Sigmoid colon (tissue), 7 donors: ENCODE results near the gene CABP2. TPM values are rescaled to one million over a fixed set of nuclear protein-coding genes. Genes with fewer than 3 reads are reported as not detected.
"Not testable (repeated sequence)": the region's sequence is repeated elsewhere in the genome, so short reads cannot be mapped to it uniquely, and the experiment has no call there.

Source experiments
- DNase-seq: peaks from one replicate; pipeline ENCODE4 v3.0.0-alpha.2; 2019
- H3K27ac ChIP-seq, 4 donors: fragments of 200-600 bp; sonication (generic); one replicate each; pipeline ENCODE4 v1.5.1; 2016 to 2019; ENCODE audit warnings: mild to moderate bottlenecking in 1 of 4
- H3K27me3 ChIP-seq, 3 donors: fragments of 200-600 bp; sonication (generic); one replicate each; pipeline ENCODE4 v1.5.1; 2019; ENCODE audit warnings: mild to moderate bottlenecking in 1 of 3
- H3K36me3 ChIP-seq, 4 donors: fragments of 200-600 bp; sonication (generic); one replicate each; pipeline ENCODE4 v1.5.1; 2016 to 2019
- H3K4me1 ChIP-seq, 4 donors: fragments of 200-600 bp; sonication (generic); one replicate each; pipeline ENCODE4 v1.5.1; 2017 to 2019
- H3K4me3 ChIP-seq, 4 donors: fragments of 200-600 bp; sonication (generic); one replicate each; pipeline ENCODE4 v1.5.1; 2017 to 2019; ENCODE audit warnings: mild to moderate bottlenecking in 2 of 4, moderate library complexity in 1 of 4
- H3K9me3 ChIP-seq, 4 donors: fragments of 200-600 bp in 3 of 4; sonication (generic) in 3 of 4; one replicate each; pipeline versions ENCODE4 v1.5.1 to v1.6.1; 2013 to 2019
- EP300 ChIP-seq, 4 donors: sonication (generic); formaldehyde crosslinking; IDR thresholded peaks; one replicate each; pipeline ENCODE4 v1.6.1; 2017; ENCODE audit warnings: antibody characterized with exemption in 4 of 4
- POLR2A ChIP-seq, 2 donors: fragments of 450-650 bp; IDR thresholded peaks; one replicate each; pipeline ENCODE4 v1.6.1; 2016; ENCODE audit warnings: antibody characterized with exemption in 2 of 2, mild to moderate bottlenecking in 2 of 2, moderate library complexity in 2 of 2
- POLR2AphosphoS5 ChIP-seq, 4 donors: sonication (generic); formaldehyde crosslinking; IDR thresholded peaks; one replicate each; pipeline ENCODE4 v1.6.1; 2017; ENCODE audit warnings: antibody characterized with exemption in 4 of 4
- WGBS, 2 donors: extraction: QIAGEN DNeasy Blood & Tissue Kit; methylation state at CpG; one replicate each; pipeline ENCODE4 v1.1.7; 2013; 5-methylcytosine and 5-hydroxymethylcytosine counted together
- intact Hi-C: fragments of 100-400 bp; cut with DNase I; formaldehyde crosslinking; loops from one replicate; pipeline ENCODE4 v1.15.1; 2023
- polyA plus RNA-seq, 3 donors: library from polyadenylated mRNA; stranded (reverse); fragments of 200-250 nt; gene quantifications; one replicate each; pipeline ENCODE4 v1.2.3, GENCODE V29; 2013
- total RNA-seq, 4 donors: library from RNA; depleted of rRNA; stranded (reverse); fragments of >200 nt; gene quantifications; one replicate each; pipeline ENCODE4 v1.1.0, GENCODE V29; 2016
- TF ChIP-seq, protein P1 (sequence below), 4 experiments: fragments of 450-650 bp in 3 of 4; fragments of 200-600 bp in 1 of 4; IDR thresholded peaks; one replicate each; pipeline ENCODE4 v1.5.1; 2016 to 2019; ENCODE audit warnings: antibody characterized with exemption in 4 of 4, mild to moderate bottlenecking in 3 of 4, moderate library complexity in 2 of 4
- donor health status: healthy with polysubstance abuse.
- donor health status: Bipolar disorder and iron deficiency.
- donor health status: healthy.

The CABP2 gene
- total and polyA plus RNA-seq, 7 donors, result not detected

DNA sequence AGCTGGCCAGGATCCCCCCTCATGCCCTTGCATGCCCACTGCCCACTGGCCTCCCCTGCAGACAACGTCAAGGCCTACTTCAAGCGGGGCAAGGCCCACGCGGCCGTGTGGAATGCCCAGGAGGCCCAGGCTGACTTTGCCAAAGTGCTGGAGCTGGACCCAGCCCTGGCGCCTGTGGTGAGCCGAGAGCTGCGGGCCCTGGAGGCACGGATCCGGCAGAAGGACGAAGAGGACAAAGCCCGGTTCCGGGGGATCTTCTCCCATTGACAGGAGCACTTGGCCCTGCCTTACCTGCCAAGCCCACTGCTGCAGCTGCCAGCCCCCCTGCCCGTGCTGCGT, 32.5 kb downstream of the CABP2 start:
- no peak for DNase-seq
- H3K27me3 ChIP-seq, result no peaks in the 10 kb centered on the region
- TF ChIP-seq POLR2AphosphoS5 (IDR thresholded peaks at IDR 0.05), result no peak
- TF ChIP-seq POLR2A (IDR thresholded peaks at IDR 0.05), result no peak
- TF ChIP-seq, protein P1, sequence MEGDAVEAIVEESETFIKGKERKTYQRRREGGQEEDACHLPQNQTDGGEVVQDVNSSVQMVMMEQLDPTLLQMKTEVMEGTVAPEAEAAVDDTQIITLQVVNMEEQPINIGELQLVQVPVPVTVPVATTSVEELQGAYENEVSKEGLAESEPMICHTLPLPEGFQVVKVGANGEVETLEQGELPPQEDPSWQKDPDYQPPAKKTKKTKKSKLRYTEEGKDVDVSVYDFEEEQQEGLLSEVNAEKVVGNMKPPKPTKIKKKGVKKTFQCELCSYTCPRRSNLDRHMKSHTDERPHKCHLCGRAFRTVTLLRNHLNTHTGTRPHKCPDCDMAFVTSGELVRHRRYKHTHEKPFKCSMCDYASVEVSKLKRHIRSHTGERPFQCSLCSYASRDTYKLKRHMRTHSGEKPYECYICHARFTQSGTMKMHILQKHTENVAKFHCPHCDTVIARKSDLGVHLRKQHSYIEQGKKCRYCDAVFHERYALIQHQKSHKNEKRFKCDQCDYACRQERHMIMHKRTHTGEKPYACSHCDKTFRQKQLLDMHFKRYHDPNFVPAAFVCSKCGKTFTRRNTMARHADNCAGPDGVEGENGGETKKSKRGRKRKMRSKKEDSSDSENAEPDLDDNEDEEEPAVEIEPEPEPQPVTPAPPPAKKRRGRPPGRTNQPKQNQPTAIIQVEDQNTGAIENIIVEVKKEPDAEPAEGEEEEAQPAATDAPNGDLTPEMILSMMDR (IDR thresholded peaks at IDR 0.05), result no peak
- TF ChIP-seq EP300 (IDR thresholded peaks at IDR 0.05), result no peak
- intact Hi-C loops, result no loop called here
- no peaks in the 10 kb centered on the region for H3K9me3 ChIP-seq
- peaks cover 5 to 67% (median 13%) of the 10 kb centered on the region in 4 donors for H3K36me3 ChIP-seq
- H3K4me1 ChIP-seq, result peaks cover 0 to 6% (median 0%) of the 10 kb centered on the region in 4 donors
- WGBS, 2 donors, result 90 to 92% methylated on average over 15 of the region's 15 CpGs
- H3K4me3 ChIP-seq, result no peak overlapping the region
- H3K27ac ChIP-seq, result peak overlapping the region in 1 of 4 donors; percentile 42

DNA sequence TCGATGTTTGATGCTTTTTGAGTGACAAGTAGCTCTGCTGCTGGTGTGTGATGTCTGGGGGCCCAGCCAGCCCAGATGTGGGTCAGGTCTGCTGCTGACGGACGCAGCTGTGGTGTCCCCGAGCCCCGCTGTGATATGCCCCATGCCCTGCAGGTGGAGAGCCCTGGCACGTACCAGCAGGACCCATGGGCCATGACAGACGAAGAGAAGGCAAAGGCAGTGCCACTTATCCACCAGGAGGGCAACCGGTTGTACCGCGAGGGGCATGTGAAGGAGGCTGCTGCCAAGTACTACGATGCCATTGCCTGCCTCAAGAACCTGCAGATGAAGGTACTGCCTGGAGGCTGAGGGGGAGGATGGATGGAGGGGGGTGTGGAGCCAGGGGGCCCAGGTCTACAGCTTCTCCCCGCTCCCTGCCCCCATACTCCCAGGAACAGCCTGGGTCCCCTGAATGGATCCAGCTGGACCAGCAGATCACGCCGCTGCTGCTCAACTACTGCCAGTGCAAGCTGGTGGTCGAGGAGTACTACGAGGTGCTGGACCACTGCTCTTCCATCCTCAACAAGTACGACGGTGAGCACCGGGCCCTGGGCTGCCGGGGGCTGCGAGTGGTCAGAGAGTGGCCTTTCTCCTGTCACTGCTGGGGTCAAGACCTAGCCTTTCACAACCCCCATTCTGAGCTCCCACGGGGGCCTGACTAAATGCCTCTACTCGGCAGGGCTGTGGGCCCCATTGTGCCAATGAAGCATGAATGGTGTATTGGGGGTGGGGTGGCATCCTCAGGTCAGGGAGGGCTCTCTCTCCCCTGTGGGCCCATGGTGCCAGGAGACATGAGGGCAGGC, 33.1 kb downstream of the CABP2 start:
- H3K9me3 ChIP-seq, result no peaks in the 10 kb centered on the region
- H3K36me3 ChIP-seq, result peaks cover 5 to 67% (median 13%) of the 10 kb centered on the region in 4 donors
- DNase-seq, result no peak
- peaks cover 0 to 11% (median 2%) of the 10 kb centered on the region in 4 donors for H3K4me1 ChIP-seq
- H3K27ac ChIP-seq, result no peak overlapping the region
- H3K27me3 ChIP-seq, result no peaks in the 10 kb centered on the region
- WGBS, 2 donors, result 88 to 91% methylated on average over 23 of the region's 23 CpGs
- H3K4me3 ChIP-seq, result no peak overlapping the region
- no peak for TF ChIP-seq POLR2AphosphoS5 (IDR thresholded peaks at IDR 0.05)
- no peak for TF ChIP-seq POLR2A (IDR thresholded peaks at IDR 0.05)
- TF ChIP-seq, protein P1 (IDR thresholded peaks at IDR 0.05), result no peak
- TF ChIP-seq EP300 (IDR thresholded peaks at IDR 0.05), result no peak
- intact Hi-C loops, result no loop called here

DNA sequence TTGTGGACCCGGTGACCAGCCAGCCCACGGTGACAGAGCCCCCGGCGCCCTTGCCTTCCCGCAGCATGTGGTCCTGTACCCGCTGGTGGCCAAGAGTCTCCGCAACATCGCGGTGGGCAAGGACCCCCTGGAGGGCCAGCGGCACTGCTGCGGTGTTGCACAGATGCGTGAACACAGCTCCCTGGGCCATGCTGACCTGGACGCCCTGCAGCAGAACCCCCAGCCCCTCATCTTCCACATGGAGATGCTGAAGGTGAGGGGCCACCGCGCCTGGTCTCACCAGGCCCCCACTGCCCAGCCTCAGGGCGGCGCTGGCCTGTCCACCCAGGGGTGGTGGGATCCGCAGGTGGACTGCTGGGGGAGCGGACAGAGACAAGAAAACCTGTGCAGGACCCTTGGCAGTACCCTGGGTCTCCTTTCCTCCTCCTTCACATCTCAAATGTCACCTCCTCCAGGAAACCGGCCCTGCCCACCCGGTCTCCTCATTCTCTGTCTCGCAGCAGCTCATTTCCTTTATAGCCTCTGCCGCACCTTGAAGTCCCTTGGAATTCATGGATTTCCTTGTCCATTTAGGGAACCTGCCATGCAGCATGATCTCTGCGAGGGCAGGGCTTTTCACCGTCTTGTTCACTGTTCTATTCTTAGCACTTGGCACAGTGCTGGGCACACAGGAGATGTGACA, 33.9 kb downstream of the CABP2 start:
- TF ChIP-seq, protein P1 (IDR thresholded peaks at IDR 0.05), result no peak
- no peak for TF ChIP-seq EP300 (IDR thresholded peaks at IDR 0.05)
- TF ChIP-seq POLR2AphosphoS5 (IDR thresholded peaks at IDR 0.05), result no peak
- no peak for TF ChIP-seq POLR2A (IDR thresholded peaks at IDR 0.05)
- peaks cover 5 to 67% (median 13%) of the 10 kb centered on the region in 4 donors for H3K36me3 ChIP-seq
- no peak overlapping the region for H3K4me3 ChIP-seq
- no peak overlapping the region for H3K27ac ChIP-seq
- intact Hi-C loops, result no loop called here
- WGBS, 2 donors, result 71 to 86% methylated on average over 25 of the region's 25 CpGs
- no peaks in the 10 kb centered on the region for H3K27me3 ChIP-seq
- no peak for DNase-seq
- H3K4me1 ChIP-seq, result peaks cover 0 to 18% (median 10%) of the 10 kb centered on the region in 4 donors
- no peaks in the 10 kb centered on the region for H3K9me3 ChIP-seq

DNA sequence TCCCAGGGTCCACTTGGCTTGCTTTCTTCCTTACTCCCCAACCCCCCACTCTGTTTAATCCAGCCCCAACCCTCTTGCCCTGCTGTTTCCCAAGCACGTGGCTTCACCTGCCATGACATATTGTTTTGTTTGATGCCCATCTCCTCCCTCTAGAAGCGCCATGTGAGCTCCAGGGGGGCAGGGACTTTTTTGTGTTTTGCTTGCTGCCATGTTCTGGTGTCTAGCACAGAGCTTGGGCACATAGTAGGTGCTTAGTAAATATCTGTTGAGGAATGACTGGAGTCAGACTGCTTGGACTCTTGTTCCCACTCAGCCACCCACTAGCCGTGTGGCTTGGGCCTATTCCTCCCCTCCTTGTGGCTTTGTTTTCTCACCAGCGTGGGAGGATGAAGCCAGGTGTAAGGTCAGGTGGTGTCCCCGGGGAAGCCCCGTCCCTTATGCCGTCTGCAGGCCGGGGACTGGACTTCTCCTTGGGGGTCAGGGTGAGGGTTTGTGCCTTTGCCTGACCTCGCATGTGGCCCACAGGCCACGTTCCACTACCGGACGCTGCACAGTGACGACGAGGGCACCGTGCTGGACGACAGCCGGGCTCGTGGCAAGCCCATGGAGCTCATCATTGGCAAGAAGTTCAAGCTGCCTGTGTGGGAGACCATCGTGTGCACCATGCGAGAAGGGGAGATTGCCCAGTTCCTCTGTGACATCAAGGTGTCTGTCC, 36.6 kb downstream of the CABP2 start:
- 74 to 89% methylated on average over 20 of the region's 20 CpGs for WGBS, 2 donors
- DNase-seq, result no peak
- no peaks in the 10 kb centered on the region for H3K27me3 ChIP-seq
- TF ChIP-seq EP300 (IDR thresholded peaks at IDR 0.05) (no peak), POLR2A (IDR thresholded peaks at IDR 0.05) (no peak), POLR2AphosphoS5 (IDR thresholded peaks at IDR 0.05) (no peak)
- TF ChIP-seq, protein P1 (IDR thresholded peaks at IDR 0.05), result no peak
- peaks cover 5 to 46% (median 13%) of the 10 kb centered on the region in 4 donors for H3K36me3 ChIP-seq
- intact Hi-C loops, result no loop called here
- H3K27ac ChIP-seq, result no peak overlapping the region
- H3K4me3 ChIP-seq, result no peak overlapping the region
- H3K9me3 ChIP-seq, result no peaks in the 10 kb centered on the region
- H3K4me1 ChIP-seq, result peaks cover 0 to 37% (median 24%) of the 10 kb centered on the region in 4 donors

DNA sequence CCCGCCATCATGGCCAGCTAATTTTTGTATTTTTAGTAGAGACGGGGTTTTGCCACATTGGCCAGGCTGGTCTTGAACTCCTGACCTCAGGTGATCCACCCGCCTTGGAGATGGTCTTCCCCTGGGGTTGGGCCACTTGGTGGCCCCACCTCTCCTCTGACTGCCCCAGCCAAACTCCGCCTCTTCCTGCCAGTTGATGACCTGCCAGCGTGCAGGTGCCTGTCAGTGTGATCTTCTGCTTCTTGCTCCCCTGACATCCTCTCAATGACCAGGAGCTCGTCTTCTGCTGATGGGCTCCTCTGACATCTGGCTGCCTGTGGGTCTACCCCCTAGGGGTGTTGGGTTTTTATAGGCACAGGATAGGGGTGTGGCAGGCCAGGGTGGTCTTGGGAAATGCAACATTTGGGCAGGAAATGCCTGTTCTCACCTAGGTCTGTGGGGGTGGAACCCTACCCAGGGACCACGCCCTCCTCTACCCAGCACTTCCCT, 37.3 kb downstream of the CABP2 start:
- Histone ChIP-seq H3K36me3 (peaks cover 5 to 39% (median 13%) of the 10 kb centered on the region in 4 donors), H3K4me1 (peaks cover 0 to 37% (median 24%) of the 10 kb centered on the region in 4 donors)
- WGBS, 2 donors, result 64 to 75% methylated on average over 7 of the region's 7 CpGs
- H3K27me3 ChIP-seq, H3K9me3 ChIP-seq, DNase-seq, intact Hi-C loops, H3K27ac ChIP-seq, H3K4me3 ChIP-seq: not testable (repeated sequence)
